ENCODE data around the gene SYCP3. TPM values are rescaled to one million over a fixed set of nuclear protein-coding genes. Genes with fewer than 3 reads are reported as not detected.

SYCP3 gene
- total and polyA plus RNA-seq, 2 donors (not counting 1 experiment from before 2014, with no cell fraction given) = 0.02 to 0.17 TPM

GRCh38 chr12:101769865-101770264, 30.6 kb upstream of the SYCP3 start:
- Histone ChIP-seq H3K36me3 (ENCODE audit: control insufficient read depth, insufficient read depth, low read length) (no peaks in the 10 kb centered on the region), H2AFZ (ENCODE audit: low read length) (no peak overlapping the region), H3K4me2 (ENCODE audit: extremely low read depth, insufficient read depth, low read length) (no peak overlapping the region), H3K27ac (ENCODE audit: insufficient read depth, low read length) (no peak overlapping the region), H3K27me3 (ENCODE audit: control insufficient read depth, insufficient read depth, low read length) (no peaks in the 10 kb centered on the region), H4K20me1 (ENCODE audit: control insufficient read depth, extremely low read depth, insufficient read depth, low read length) (no peaks in the 10 kb centered on the region), H3K4me3 (replicated peaks in 1 of 4; ENCODE audit: control extremely low read depth in 1 of 4, insufficient read depth in 1 of 4, low read depth in 3 of 4, low read length in 4 of 4) (no peak overlapping the region), H3K4me1 (ENCODE audit: control insufficient read depth, extremely low read depth, insufficient read depth, low read length) (no peaks in the 10 kb centered on the region), H3K9me3 (ENCODE audit: control insufficient read depth, insufficient read depth, low read depth, low read length) (no peaks in the 10 kb centered on the region), H3K9ac (ENCODE audit: insufficient read depth, low read length) (no peak overlapping the region), H3K79me2 (ENCODE audit: control insufficient read depth, insufficient read depth, low read length) (no peaks in the 10 kb centered on the region)
- TF ChIP-seq CTCF (conservative IDR thresholded peaks at IDR 0.05 in 1 of 2, IDR thresholded peaks at IDR 0.05 in 1 of 2; ENCODE audit: low read depth in 1 of 2, low read length in 2 of 2) (no peak), EZH2 (IDR thresholded peaks at IDR 0.05; ENCODE audit: low read length, missing control alignments) (no peak)
- no peak for DNase-seq (ENCODE audit: low read depth in 2 of 2)

GRCh38 chr12:101768781-101769180, 29.5 kb upstream of the SYCP3 start:
- Histone ChIP-seq H4K20me1 (ENCODE audit: control insufficient read depth, extremely low read depth, insufficient read depth, low read length) (no peaks in the 10 kb centered on the region), H3K4me1 (ENCODE audit: control insufficient read depth, extremely low read depth, insufficient read depth, low read length) (no peaks in the 10 kb centered on the region), H3K27me3 (ENCODE audit: control insufficient read depth, insufficient read depth, low read length) (no peaks in the 10 kb centered on the region), H3K79me2 (ENCODE audit: control insufficient read depth, insufficient read depth, low read length) (no peaks in the 10 kb centered on the region), H3K9me3 (ENCODE audit: control insufficient read depth, insufficient read depth, low read depth, low read length) (no peaks in the 10 kb centered on the region), H3K27ac (ENCODE audit: insufficient read depth, low read length) (no peak overlapping the region), H3K4me3 (replicated peaks in 1 of 4; ENCODE audit: control extremely low read depth in 1 of 4, insufficient read depth in 1 of 4, low read depth in 3 of 4, low read length in 4 of 4) (no peak overlapping the region), H3K9ac (ENCODE audit: insufficient read depth, low read length) (no peak overlapping the region), H2AFZ (ENCODE audit: low read length) (no peak overlapping the region), H3K4me2 (ENCODE audit: extremely low read depth, insufficient read depth, low read length) (no peak overlapping the region), H3K36me3 (ENCODE audit: control insufficient read depth, insufficient read depth, low read length) (no peaks in the 10 kb centered on the region)
- DNase-seq (ENCODE audit: low read depth in 2 of 2) = no peak
- TF ChIP-seq CTCF (conservative IDR thresholded peaks at IDR 0.05 in 1 of 2, IDR thresholded peaks at IDR 0.05 in 1 of 2; ENCODE audit: low read depth in 1 of 2, low read length in 2 of 2) (no peak), EZH2 (IDR thresholded peaks at IDR 0.05; ENCODE audit: low read length, missing control alignments) (no peak)

GRCh38 chr12:101767537-101767936, 28.3 kb upstream of the SYCP3 start:
- Histone ChIP-seq H3K79me2 (ENCODE audit: control insufficient read depth, insufficient read depth, low read length) (no peaks in the 10 kb centered on the region), H2AFZ (ENCODE audit: low read length) (no peak overlapping the region), H3K4me2 (ENCODE audit: extremely low read depth, insufficient read depth, low read length) (no peak overlapping the region), H3K27ac (ENCODE audit: insufficient read depth, low read length) (no peak overlapping the region), H3K4me1 (ENCODE audit: control insufficient read depth, extremely low read depth, insufficient read depth, low read length) (no peaks in the 10 kb centered on the region), H3K36me3 (ENCODE audit: control insufficient read depth, insufficient read depth, low read length) (no peaks in the 10 kb centered on the region), H3K9ac (ENCODE audit: insufficient read depth, low read length) (no peak overlapping the region), H3K4me3 (replicated peaks in 1 of 4; ENCODE audit: control extremely low read depth in 1 of 4, insufficient read depth in 1 of 4, low read depth in 3 of 4, low read length in 4 of 4) (no peak overlapping the region), H3K9me3 (ENCODE audit: control insufficient read depth, insufficient read depth, low read depth, low read length) (no peaks in the 10 kb centered on the region), H4K20me1 (ENCODE audit: control insufficient read depth, extremely low read depth, insufficient read depth, low read length) (no peaks in the 10 kb centered on the region), H3K27me3 (ENCODE audit: control insufficient read depth, insufficient read depth, low read length) (no peaks in the 10 kb centered on the region)
- no peak for TF ChIP-seq EZH2 (IDR thresholded peaks at IDR 0.05; ENCODE audit: low read length, missing control alignments)
- TF ChIP-seq CTCF (conservative IDR thresholded peaks at IDR 0.05 in 1 of 2, IDR thresholded peaks at IDR 0.05 in 1 of 2; ENCODE audit: low read depth in 1 of 2, low read length in 2 of 2) = no peak
- no peak for DNase-seq (ENCODE audit: low read depth in 2 of 2)
